ENCODE data around the gene ANK3. TPM values are rescaled to one million over a fixed set of nuclear protein-coding genes. Genes with fewer than 3 reads are reported as not detected.

Gene ANK3
- total RNA-seq, 2 donors from 2014 or later, result 55.4 to 126 TPM

- Histone ChIP-seq H3K9me3 (no peaks in the 10 kb centered on the region), H3K27me3 (replicated peaks; ENCODE audit: insufficient read depth) (no peaks in the 10 kb centered on the region), H3K27ac (no peak overlapping the region), H3K36me3 (no peaks in the 10 kb centered on the region), H3K4me3 (peak overlapping the region; percentile 44), H3K4me1 (ENCODE audit: control insufficient read depth in 1 of 2, low read depth in 2 of 2) (no peaks in the 10 kb centered on the region)
- ATAC-seq (ENCODE audit: insufficient number of reproducible peaks, low FRiP score, low read depth) (no peak), DNase-seq (ENCODE audit: low spot score) (no peak)
- TF ChIP-seq, protein P1, sequence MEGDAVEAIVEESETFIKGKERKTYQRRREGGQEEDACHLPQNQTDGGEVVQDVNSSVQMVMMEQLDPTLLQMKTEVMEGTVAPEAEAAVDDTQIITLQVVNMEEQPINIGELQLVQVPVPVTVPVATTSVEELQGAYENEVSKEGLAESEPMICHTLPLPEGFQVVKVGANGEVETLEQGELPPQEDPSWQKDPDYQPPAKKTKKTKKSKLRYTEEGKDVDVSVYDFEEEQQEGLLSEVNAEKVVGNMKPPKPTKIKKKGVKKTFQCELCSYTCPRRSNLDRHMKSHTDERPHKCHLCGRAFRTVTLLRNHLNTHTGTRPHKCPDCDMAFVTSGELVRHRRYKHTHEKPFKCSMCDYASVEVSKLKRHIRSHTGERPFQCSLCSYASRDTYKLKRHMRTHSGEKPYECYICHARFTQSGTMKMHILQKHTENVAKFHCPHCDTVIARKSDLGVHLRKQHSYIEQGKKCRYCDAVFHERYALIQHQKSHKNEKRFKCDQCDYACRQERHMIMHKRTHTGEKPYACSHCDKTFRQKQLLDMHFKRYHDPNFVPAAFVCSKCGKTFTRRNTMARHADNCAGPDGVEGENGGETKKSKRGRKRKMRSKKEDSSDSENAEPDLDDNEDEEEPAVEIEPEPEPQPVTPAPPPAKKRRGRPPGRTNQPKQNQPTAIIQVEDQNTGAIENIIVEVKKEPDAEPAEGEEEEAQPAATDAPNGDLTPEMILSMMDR (IDR thresholded peaks at IDR 0.05), result no peak
Measured at GRCh38 chr10:60167050-60167449, 222.6 kb downstream of the ANK3 start.

DNA sequence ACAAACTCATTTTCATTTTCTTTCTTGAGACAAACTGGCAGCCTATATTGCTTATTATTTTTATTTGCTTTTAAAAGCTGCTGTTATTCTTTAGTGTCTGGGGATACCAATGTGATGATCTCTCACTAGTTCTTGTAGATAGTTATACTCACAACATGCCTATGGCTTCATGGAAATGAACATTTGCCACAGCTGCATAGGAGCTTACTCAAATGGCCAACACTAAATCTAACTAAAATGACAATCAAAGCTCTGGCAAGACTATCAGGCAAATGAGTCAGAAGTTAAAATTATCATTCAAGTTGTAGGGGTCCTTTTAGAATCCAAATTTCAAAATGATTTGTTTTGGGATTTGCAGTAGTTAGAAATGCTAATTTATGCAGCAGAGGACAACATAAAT, 225.9 kb downstream of the ANK3 start:
- TF ChIP-seq, protein P1 (IDR thresholded peaks at IDR 0.05), result no peak
- Histone ChIP-seq H3K36me3 (no peaks in the 10 kb centered on the region), H3K9me3 (no peaks in the 10 kb centered on the region), H3K27ac (no peak overlapping the region), H3K4me3 (no peak overlapping the region), H3K27me3 (replicated peaks; ENCODE audit: insufficient read depth) (no peaks in the 10 kb centered on the region), H3K4me1 (ENCODE audit: control insufficient read depth in 1 of 2, low read depth in 2 of 2) (no peaks in the 10 kb centered on the region)
- ATAC-seq (ENCODE audit: insufficient number of reproducible peaks, low FRiP score, low read depth) (no peak), DNase-seq (ENCODE audit: low spot score) (no peak)

DNA sequence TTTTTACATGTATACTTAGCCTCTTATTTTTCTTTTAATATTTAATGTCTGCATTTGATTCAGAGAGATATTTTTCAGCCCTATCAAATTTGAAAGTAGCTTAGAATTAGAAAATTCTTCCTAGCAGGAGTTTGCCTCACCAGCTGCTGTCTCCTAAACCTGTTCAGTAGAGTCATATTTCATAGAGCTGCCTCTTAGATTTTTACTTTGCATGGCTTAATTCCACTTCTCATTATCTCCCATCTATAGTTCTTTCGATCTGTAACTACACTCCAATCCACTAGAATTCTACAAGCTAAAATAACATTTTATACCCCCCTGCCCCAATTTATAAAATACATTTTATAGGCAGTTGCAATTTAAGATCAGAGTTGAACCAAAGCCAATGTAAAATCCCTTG, 227.0 kb downstream of the ANK3 start:
- ATAC-seq (ENCODE audit: insufficient number of reproducible peaks, low FRiP score, low read depth) (no peak), DNase-seq (ENCODE audit: low spot score) (no peak)
- Histone ChIP-seq H3K27me3 (replicated peaks; ENCODE audit: insufficient read depth) (no peaks in the 10 kb centered on the region), H3K27ac (no peak overlapping the region), H3K4me1 (ENCODE audit: control insufficient read depth in 1 of 2, low read depth in 2 of 2) (no peaks in the 10 kb centered on the region), H3K36me3 (no peaks in the 10 kb centered on the region), H3K4me3 (no peak overlapping the region), H3K9me3 (no peaks in the 10 kb centered on the region)
- TF ChIP-seq, protein P1 (IDR thresholded peaks at IDR 0.05), result no peak

- ATAC-seq (ENCODE audit: insufficient number of reproducible peaks, low FRiP score, low read depth) (no peak), DNase-seq (ENCODE audit: low spot score) (no peak)
- TF ChIP-seq, protein P1 (IDR thresholded peaks at IDR 0.05), result no peak
- H3K36me3 ChIP-seq, result no peaks in the 10 kb centered on the region
- no peaks in the 10 kb centered on the region for H3K9me3 ChIP-seq
- H3K27me3 ChIP-seq (replicated peaks; ENCODE audit: insufficient read depth), result no peaks in the 10 kb centered on the region
- H3K27ac ChIP-seq, result no peak overlapping the region
- no peak overlapping the region for H3K4me3 ChIP-seq
- H3K4me1 ChIP-seq (ENCODE audit: control insufficient read depth in 1 of 2, low read depth in 2 of 2), result no peaks in the 10 kb centered on the region
Measured at GRCh38 chr10:60155943-60156683, 233.6 kb downstream of the ANK3 start.

GRCh38 chr10:60155099-60155877, 234.4 kb downstream of the ANK3 start:
- no peaks in the 10 kb centered on the region for H3K27me3 ChIP-seq (replicated peaks; ENCODE audit: insufficient read depth)
- ATAC-seq (ENCODE audit: insufficient number of reproducible peaks, low FRiP score, low read depth), result no peak
- no peaks in the 10 kb centered on the region for H3K4me1 ChIP-seq (ENCODE audit: control insufficient read depth in 1 of 2, low read depth in 2 of 2)
- DNase-seq (ENCODE audit: low spot score), result no peak
- H3K4me3 ChIP-seq, result no peak overlapping the region
- H3K9me3 ChIP-seq, result no peaks in the 10 kb centered on the region
- no peak overlapping the region for H3K27ac ChIP-seq
- TF ChIP-seq, protein P1 (IDR thresholded peaks at IDR 0.05), result no peak
- no peaks in the 10 kb centered on the region for H3K36me3 ChIP-seq

Data from thoracic aorta (tissue), 2 donors.